NCI-H460 (cell line): Measurements from ENCODE around the gene NAGLU. TPM values are rescaled to one million over a fixed set of nuclear protein-coding genes. Genes with fewer than 3 reads are reported as not detected.

ENCODE experiments used
- DNase-seq: peaks from one replicate; pipeline ENCODE4 v3.0.0-alpha.2; 2016; ENCODE audit warnings: low read depth; ENCODE audit errors: extremely low read depth
- total RNA-seq: library from RNA; depleted of rRNA; stranded (reverse); fragments of >200 nt; shearing (Covaris generic); gene quantifications from 2 replicates; pipeline ENCODE4 v1.2.3, GENCODE V29; 2014

NAGLU gene
- total RNA-seq, 1 experiment from 2014 or later: 15.3 TPM

DNA sequence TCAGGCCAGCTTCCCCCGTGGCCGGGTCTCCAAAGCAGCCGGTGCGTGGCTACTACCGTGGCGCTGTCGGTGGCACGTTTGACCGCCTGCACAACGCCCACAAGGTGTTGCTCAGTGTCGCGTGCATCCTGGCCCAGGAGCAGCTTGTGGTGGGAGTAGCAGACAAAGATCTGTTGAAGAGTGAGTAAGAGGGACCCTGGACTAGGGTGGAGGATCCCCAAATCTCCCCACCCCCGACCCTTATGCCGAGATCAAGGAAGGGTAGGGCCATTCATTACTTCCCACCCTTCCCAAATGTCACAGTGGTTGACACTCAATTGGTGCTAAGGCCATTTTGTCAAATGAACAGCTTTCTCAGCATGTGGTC lies 27.1 kb downstream of the NAGLU start:
- DNase-seq: no peak

GRCh38 chr17:42563543-42563942 lies 27.5 kb downstream of the NAGLU start:
- DNase-seq: no peak

DNA sequence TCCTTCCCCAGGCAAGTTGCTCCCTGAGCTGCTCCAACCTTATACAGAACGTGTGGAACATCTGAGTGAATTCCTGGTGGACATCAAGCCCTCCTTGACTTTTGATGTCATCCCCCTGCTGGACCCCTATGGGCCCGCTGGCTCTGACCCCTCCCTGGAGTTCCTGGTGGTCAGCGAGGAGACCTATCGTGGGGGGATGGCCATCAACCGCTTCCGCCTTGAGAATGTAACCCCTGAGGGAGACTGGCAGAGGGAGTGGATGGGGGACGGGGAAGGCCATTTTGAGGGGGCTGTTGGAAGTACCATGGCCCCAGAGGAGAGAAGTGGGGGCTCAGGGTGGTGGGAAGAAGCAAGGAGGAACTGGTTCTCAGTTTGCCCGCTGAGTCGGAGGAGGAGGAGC lies 27.9 kb downstream of the NAGLU start:
- DNase-seq: no peak

DNA sequence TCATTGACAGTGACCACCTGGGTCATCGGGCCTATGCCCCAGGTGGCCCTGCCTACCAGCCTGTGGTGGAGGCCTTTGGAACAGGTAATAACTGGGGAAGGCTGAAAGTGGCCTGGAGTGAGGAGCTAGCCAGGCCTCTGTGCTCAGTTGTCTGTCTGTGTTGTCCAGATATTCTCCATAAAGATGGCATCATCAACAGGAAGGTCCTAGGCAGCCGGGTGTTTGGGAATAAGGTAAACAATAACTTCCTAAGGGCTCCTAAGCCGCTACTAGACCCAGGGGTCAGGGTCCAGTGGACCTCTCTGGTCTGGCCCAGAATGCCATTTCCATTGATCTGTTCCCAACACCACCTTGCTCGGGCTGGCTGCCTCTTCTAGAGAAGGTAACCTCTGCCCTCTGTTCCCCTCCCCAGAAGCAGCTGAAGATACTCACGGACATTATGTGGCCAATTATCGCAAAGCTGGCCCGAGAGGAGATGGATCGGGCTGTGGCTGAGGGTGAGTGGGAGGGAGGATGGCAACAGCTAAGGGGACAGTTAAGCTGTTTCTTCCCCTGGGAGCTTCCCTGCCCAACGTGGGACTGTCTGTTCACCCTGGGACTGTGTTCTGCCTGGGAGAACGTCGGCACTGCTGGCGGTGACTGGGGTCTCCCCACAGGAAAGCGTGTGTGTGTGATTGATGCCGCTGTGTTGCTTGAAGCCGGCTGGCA lies 28.9 kb downstream of the NAGLU start:
- DNase-seq: no peak

DNA sequence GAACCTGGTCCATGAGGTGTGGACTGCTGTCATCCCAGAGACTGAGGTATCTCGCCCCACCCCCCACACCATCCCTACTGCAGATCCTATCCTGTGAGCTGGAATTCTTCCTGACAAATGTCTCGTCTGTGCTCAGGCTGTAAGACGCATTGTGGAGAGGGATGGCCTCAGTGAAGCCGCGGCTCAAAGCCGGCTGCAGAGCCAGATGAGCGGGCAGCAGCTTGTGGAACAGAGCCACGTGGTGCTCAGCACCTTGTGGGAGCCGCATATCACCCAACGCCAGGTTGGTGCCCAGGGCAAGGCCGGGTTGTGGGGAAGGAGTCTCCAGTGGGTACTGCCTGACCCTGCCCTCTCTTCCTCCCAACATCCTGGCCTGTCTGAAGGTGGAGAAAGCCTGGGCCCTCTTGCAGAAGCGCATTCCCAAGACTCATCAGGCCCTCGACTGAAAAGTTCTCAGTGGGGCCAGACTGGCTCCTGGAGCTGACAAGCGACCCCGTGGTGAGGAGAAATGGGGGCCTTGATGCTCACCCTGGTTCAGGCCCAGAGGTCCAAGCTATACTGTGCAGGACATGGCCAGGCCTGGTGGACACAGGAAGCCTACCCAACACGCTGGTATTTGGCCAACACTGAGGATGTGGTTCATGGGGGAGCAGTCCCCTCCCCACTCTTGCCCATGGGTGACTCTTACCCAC lies 29.6 kb downstream of the NAGLU start:
- DNase-seq: no peak

DNA sequence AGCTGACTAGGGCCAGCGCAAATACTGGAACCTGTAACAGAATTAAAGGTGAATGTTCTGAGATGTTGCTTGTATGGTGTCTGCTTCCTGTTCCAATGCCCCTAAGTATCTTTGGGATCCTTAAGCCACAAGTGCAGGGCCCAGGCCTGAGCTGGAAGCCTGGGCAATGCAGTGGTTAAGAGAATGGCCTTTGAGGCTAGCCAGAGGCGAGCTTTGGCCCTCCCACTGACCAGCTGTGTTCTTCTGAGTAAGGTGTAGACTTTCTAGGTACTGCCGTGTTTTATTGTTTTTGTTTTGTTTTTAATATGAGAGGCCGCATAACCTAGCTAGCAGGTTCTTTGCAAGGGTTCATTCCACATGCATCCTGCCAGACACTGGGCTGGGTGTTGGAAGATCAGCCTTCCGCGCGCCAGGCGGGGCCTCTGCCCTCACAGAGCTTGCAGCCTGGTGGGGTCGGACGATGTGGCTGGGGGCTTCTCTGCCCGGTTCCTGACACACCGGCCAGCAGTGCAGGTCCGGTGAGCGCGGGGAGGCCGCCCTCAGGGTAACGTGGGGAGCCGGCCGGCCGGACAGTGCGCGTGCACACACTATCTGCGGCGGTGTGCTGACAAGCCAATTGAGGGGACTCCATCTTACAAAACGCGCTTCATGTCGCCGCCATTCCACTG lies 30.3 kb downstream of the NAGLU start:
- DNase-seq: no peak

- DNase-seq: peak; percentile 86
Measured at GRCh38 chr17:42566883-42567573, 31.0 kb downstream of the NAGLU start, which contains the start of gene MLX. Gene MLX, plus strand, starts transcription at chr17:42567100. Its CDS starts 25 bp downstream, at chr17:42567125.

DNA sequence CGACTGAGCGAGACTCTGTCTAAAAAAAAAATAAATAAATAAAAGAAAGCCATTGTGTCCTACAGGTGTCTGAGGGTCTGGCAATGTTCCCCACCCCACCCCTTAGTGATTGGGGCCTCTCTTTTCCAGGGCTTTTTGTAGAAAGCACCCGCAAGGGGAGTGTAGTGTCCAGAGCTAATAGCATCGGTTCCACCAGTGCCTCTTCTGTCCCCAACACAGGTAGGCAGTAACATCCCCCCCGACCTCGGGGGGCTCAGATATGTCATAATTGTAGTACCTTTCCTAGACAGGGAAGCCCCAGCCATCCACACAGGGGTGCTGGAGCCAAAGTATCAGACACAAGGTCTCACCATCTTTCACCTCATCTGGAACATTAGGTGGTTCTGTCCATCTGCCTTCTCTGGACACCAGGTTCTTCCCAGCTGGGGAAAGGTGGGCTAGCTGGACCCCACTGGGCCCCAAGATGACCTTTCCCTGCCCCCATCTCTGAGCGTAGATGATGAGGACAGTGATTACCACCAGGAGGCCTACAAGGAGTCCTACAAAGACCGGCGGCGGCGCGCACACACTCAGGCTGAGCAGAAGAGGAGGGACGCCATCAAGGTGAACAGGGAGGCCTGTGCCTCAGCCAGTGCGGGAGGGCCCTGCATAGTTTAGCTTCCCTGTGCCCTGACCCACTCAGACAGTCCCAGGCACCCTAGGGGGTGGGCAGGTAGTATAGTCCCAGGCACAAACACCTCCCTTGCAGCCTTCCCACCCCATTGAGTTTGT lies 32.5 kb downstream of the NAGLU start:
- DNase-seq: no peak

GRCh38 chr17:42571435-42572225 lies 35.6 kb downstream of the NAGLU start:
- no peak for DNase-seq

DNA sequence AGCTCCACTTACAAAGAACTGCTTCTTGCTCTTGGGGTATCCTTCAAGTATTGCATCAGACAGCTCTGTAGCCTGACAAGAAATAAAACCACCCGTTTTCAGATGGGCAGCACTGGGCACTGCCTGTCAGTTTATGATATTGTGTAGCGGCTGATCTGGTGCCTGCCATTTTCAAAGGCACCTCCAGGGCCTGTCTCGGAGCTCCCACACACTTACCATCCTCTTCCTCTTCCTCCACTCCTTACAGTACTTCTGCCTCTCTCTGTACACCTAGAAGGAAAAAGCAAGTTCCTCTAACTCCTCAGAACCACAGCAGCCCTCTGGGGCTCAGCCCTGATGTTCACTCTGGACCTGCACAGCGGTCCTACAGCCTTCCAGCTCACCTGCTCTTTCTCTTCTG lies 37.1 kb downstream of the NAGLU start:
- DNase-seq: no peak

GRCh38 chr17:42574463-42574862 lies 38.4 kb downstream of the NAGLU start:
- DNase-seq: no peak

DNA sequence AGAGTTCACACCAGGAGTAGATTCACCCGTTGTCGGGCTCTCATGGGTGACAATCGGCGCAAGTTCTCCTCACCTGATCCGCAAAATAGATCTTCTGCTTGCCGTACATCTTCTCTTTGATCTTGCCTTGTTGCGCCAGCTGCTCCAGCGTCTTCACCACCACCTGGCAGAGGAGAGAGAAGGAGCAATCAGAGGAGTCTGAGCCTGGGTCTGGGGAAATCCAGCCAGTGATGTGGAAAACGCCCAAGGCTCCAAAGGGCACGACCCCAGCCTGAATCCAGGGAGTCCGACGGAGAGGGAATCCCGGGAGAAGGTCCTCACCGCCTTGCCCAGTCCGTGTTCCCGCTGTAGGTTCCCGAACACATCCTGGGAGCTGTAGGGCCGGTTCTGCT lies 41.1 kb downstream of the NAGLU start:
- no peak for DNase-seq

DNA sequence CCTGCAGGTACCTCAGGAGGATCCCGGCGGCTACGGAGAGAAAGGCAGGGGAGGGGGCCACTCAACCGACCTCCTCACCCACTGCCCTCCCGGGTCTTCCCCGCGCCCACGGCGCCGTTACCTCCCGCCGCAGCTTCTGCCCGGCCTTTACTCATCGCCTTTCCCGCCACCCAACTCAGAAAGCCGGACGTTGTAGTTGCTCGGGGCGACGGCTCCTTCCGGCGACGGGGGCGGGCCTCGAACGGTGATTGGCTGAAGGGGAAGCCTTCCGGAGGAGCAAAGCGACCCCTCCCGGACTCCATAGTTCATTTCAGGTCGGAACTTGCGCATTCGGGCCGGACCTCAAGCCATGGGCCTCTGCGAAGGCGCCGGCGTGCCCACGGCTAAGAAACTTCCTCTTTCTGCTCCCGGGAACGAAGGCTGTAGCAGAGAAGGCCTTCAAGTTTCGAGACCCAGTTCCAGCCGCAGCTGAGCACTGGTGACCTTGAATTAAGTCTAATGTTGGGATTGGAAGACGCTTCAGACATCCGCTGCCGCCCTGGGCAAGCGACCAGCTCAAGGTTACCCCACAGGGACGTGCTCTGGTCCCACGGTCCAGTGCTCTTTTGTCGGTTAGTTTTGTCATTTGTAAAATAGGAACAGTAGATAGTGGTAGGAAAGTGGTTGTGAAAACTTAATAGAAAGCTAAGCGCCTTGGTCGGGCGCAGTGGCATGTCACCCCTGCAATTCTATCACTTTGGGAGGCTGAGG lies 41.7 kb downstream of the NAGLU start, which contains the start of gene PSMC3IP:
TSS of gene PSMC3IP (minus strand) at position 198 of the 750 bp plus-strand sequence. CDS start at position 155, 43 bp downstream.
- DNase-seq: peak; percentile 94

DNA sequence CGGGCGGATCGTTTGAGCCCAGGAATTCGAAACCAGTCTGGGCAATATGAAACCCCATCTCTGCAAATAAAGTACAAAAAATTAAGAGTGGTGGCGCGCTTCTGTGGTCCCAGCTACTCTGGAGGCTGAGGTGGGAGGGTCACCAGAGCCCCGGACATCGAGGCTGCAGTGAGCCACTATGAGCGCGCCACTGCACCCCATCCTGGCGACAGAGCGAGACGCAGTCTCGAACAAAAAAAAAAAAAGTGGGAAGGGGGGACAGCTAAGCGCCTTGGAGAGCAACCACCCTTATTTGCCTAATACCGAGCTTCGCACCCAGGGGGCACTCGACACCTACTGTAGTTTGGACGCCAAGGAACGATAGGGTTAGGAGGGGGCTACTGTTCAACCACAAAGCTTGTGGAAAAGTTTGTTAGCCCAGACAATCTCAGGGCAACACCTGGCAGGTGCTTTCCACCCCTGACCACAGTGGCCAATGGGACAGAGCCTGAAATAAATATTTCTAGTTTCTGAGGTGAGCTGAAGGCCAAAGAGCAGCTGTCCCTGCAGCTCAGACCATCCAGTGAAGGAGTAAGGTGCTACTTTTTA lies 42.3 kb downstream of the NAGLU start:
- peak; percentile 69 for DNase-seq

- DNase-seq: no peak
Measured at GRCh38 chr17:42579794-42580551, 43.9 kb downstream of the NAGLU start.

GRCh38 chr17:42581744-42582270 lies 45.8 kb downstream of the NAGLU start:
- DNase-seq: no peak

DNA sequence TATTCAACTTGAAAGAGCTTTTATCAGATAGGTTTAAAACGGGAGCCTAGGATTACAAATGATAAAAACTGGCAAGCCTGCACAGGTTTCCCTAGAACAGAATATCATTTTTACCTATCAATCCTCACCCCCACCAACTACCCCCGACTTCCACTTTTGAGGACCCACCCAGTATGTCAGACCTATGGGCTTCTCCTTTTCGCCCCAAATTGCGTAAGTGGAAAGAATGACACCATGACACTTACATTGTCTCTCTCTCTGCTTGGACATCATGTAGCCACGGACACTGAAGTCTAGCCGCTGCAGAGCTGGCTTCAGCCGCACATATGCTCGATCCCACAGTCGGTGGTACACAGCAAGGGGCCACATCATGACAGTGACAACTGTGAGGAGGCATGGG lies 48.8 kb downstream of the NAGLU start:
- DNase-seq: no peak
